ENCODE data around the gene CDK4. TPM values are rescaled to one million over a fixed set of nuclear protein-coding genes. Genes with fewer than 3 reads are reported as not detected.
"Not testable (repeated sequence)": the region's sequence is repeated elsewhere in the genome, so short reads cannot be mapped to it uniquely, and the experiment has no call there.

The CDK4 gene
- total RNA-seq, 2 experiments from 2014 or later: 132 to 208 TPM

DNA sequence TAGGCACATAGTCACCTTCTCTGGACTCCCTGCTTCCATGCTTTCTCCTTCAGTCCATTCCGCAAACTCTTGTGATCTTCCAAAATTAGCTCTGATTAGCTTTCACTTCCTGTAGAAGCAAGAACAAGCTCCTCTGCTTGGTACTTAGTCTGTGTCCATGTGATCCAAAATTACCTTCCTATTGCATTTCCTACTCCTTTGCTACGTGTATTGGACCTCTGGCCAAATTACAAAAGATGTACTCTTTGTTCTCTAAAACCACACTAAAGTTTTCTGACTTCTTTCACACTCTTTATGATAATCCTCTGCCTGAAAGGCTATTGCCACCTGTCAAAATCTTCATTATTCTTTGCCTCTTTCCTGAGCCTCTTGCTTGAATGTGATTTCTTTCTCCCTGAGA, 29.7 kb upstream of the CDK4 start:
- intact Hi-C loops (cut with DNase I, micrococcal nuclease): loop anchor here (1.0 to 5.0 kb wide), 6 partner anchors 10 to 159 kb away; partner anchors contain the start of genes CTDSP2 (in 2 of the 2), EEF1AKMT3 (in 2 of the 2), METTL1 (in 2 of the 2) and ATP23 (in 1 of the 2)
- Mint-ChIP-seq H3K36me3 (ENCODE audit: low read depth) (peaks cover 15% of the 10 kb centered on the region), H3K4me1 (peaks cover 35% of the 10 kb centered on the region), H3K9me3 (ENCODE audit: low read depth) (no peaks in the 10 kb centered on the region), H3K27ac (peak overlapping the region; percentile 98), H3K4me3 (peak overlapping the region; percentile 98), H3K27me3 (no peaks in the 10 kb centered on the region)
- DNase-seq (no peak), ATAC-seq (no peak)
- ChIA-PET POLR2A (interaction anchor here (1.1 kb wide), 1 partner anchor 160 kb away, joined by 3 read pairs; the partner anchor contains the start of gene ATP23), CTCF (interaction anchor here (0.7 to 3.8 kb wide), 13 partner anchors 9 to 606 kb away, joined by 3 to 24 read pairs (median 4); partner anchors contain the start of genes EEF1AKMT3, METTL1 and TSPAN31)

DNA sequence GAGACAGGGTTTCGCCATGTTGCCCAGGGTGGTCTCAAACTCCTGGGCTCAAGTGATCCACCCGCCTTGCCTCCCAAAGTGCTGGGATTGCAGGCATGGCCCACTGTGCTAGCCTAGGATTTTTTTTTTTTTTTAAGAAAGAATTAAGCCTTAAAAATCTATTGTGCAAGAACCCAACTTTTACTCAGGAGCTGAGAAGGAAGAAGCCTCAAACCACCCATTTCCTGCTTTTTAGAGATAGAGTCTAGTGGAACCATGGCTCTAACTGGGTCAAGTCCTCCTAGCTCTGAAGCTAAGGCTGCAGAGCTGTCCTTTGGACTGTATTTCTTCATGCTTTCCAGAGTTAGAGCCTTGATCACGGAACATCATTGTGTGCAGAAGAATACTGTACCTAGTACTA, 29.1 kb upstream of the CDK4 start:
- Mint-ChIP-seq H3K27ac (peak overlapping the region; percentile 98), H3K4me1 (peaks cover 35% of the 10 kb centered on the region), H3K36me3 (ENCODE audit: low read depth) (peaks cover 16% of the 10 kb centered on the region), H3K9me3 (ENCODE audit: low read depth) (no peaks in the 10 kb centered on the region), H3K4me3 (no peak overlapping the region), H3K27me3 (no peaks in the 10 kb centered on the region)
- ChIA-PET CTCF (interaction anchor here (0.7 to 3.8 kb wide), 16 partner anchors 9 to 606 kb away, joined by 3 to 24 read pairs (median 4); partner anchors contain the start of genes EEF1AKMT3, METTL1 and TSPAN31), POLR2A (no interaction called here)
- intact Hi-C loops (cut with DNase I, micrococcal nuclease): loop anchor here in 1 of 2 experiments (5.0 kb wide), 1 partner anchor 66 kb away; the partner anchor contains the start of gene CTDSP2
- DNase-seq (no peak), ATAC-seq (no peak)

DNA sequence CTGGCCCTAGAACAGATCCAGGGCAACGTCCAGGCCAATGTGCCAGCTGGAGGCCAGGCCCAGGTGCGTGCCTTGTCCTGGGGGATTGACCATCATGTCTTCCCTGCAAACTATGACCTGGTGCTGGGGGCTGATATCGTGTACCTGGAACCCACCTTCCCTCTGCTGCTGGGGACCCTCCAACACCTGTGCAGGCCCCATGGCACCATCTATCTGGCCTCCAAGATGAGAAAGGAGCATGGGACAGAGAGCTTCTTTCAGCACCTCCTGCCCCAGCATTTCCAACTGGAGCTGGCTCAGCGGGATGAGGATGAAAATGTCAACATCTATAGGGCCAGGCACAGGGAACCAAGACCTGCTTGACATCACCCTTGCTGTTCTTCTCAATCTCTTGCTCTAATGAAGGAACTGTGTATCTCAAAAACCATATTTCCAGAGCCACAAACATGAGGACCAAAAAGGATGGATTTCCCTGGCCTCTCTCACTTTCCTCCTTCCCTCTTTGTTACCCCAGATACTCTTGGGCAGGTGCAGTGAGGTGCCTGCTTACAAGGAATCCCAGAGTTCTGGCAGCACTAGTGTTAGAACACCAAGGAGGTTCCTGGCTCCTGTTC, 28.3 kb upstream of the CDK4 start:
- no peak for DNase-seq
- H3K27ac Mint-ChIP-seq: no peak overlapping the region
- ChIA-PET POLR2A (no interaction called here), CTCF (interaction anchor here (1.1 to 1.7 kb wide), 4 partner anchors 21 to 124 kb away, joined by 3 to 4 read pairs (median 4); no protein-coding TSS in a partner anchor)
- H3K4me1 Mint-ChIP-seq: peaks cover 37% of the 10 kb centered on the region
- H3K4me3 Mint-ChIP-seq: no peak overlapping the region
- no peaks in the 10 kb centered on the region for H3K9me3 Mint-ChIP-seq (ENCODE audit: low read depth)
- H3K36me3 Mint-ChIP-seq (ENCODE audit: low read depth): peaks cover 22% of the 10 kb centered on the region
- intact Hi-C loops (cut with DNase I, micrococcal nuclease): loop anchor here in 1 of 2 experiments (5.0 kb wide), 1 partner anchor 67 kb away; the partner anchor contains the start of gene CTDSP2
- ATAC-seq: no peak
- H3K27me3 Mint-ChIP-seq: no peaks in the 10 kb centered on the region

DNA sequence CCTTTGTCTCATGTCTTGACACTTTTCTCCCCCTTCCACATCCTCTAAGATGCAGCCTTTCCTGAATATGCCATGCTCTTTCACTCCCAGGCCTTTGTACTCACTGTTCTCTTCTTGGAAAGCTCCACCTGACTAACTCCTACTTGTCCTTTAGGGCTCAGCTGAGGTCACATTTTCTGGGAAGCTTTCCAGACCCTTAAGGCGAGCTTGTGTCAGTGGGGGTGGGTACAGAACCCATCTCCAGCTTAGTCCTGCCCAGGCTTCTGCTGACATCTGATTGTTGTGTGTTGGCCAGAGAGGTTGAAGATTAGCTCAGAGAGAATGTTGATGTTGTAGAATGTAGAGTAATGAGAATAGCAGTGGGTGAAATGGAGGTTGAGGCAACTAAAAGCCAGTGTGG, 27.6 kb upstream of the CDK4 start:
- H3K27ac Mint-ChIP-seq: peak overlapping the region; percentile 17
- H3K36me3 Mint-ChIP-seq (ENCODE audit: low read depth): peaks cover 22% of the 10 kb centered on the region
- intact Hi-C loops (cut with DNase I, micrococcal nuclease): loop anchor here in 1 of 2 experiments (5.0 kb wide), 1 partner anchor 68 kb away; the partner anchor contains the start of gene CTDSP2
- DNase-seq (no peak), ATAC-seq (no peak)
- no peaks in the 10 kb centered on the region for H3K9me3 Mint-ChIP-seq (ENCODE audit: low read depth)
- POLR2A ChIA-PET: no interaction called here
- no peaks in the 10 kb centered on the region for H3K27me3 Mint-ChIP-seq
- CTCF ChIA-PET: interaction anchor here (0.6 to 2.7 kb wide), 9 partner anchors 14 to 137 kb away, joined by 3 to 15 read pairs (median 4); no protein-coding TSS in a partner anchor
- H3K4me1 Mint-ChIP-seq: peaks cover 37% of the 10 kb centered on the region
- H3K4me3 Mint-ChIP-seq: no peak overlapping the region

DNA sequence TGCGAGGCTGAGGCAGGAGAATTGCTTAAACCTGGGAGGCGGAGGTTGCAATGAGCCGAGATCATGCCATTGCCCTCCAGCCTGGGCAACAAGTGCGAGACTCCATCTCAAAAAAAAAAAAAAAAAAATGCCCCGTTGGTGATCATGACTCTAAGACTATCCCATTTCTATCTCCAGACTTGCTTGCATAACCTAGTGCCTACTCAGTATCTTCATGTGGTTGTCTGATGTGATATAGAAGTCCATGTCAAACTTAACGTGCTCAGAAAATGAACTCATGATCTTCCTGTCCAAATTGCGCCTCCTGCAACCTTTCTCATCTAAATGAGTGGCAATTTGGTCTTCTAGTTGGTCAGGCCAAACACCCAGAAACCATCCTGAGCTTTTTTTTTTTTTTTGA, 25.8 kb upstream of the CDK4 start:
- CTCF ChIA-PET: interaction anchor here (2.7 kb wide), 1 partner anchor 21 kb away, joined by 15 read pairs; no protein-coding TSS in a partner anchor
- H3K27me3 Mint-ChIP-seq: no peaks in the 10 kb centered on the region

DNA sequence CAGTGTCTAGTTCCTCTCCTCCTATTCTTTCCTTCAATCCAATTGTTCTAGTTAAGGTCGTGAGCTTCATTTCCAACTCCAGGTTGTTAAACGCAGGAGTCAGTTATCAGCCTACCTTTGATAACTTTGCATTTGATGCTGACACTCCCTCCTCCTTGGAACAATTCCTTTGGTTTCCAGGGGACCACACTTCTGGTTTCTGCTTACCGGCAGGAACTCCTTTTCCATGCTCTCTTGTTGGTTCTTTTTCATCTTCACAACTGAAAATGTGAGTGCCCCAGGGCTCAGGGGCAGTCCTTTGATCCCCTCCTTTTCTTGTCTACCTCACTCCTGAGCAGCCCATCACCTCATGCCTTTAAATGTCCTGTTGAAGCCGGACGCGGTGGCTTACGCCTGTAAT, 25.3 kb upstream of the CDK4 start:
- Mint-ChIP-seq H3K36me3 (ENCODE audit: low read depth) (peaks cover 16% of the 10 kb centered on the region), H3K27ac (no peak overlapping the region), H3K4me1 (peaks cover 33% of the 10 kb centered on the region), H3K4me3 (no peak overlapping the region), H3K9me3 (ENCODE audit: low read depth) (no peaks in the 10 kb centered on the region), H3K27me3 (no peaks in the 10 kb centered on the region)
- ChIA-PET CTCF (interaction anchor here (0.6 to 2.7 kb wide), 4 partner anchors 11 to 127 kb away, joined by 3 to 15 read pairs (median 3); partner anchors contain the start of gene CYP27B1), POLR2A (interaction anchor here (0.7 kb wide), 1 partner anchor 17 kb away, joined by 7 read pairs; no protein-coding TSS in a partner anchor)
- intact Hi-C loops (cut with DNase I, micrococcal nuclease): no loop called here
- no peak for ATAC-seq
- DNase-seq: no peak

More for the DNA sequence above, 25.8 kb upstream of the CDK4 start:
- Mint-ChIP-seq H3K4me1 (peaks cover 36% of the 10 kb centered on the region), H3K4me3 (no peak overlapping the region), H3K9me3 (ENCODE audit: low read depth) (no peaks in the 10 kb centered on the region), H3K27ac (no peak overlapping the region), H3K36me3 (ENCODE audit: low read depth) (peaks cover 18% of the 10 kb centered on the region)
- ATAC-seq: no peak
- intact Hi-C loops (cut with DNase I, micrococcal nuclease): no loop called here
- no peak for DNase-seq
- POLR2A ChIA-PET: interaction anchor here (0.7 kb wide), 1 partner anchor 18 kb away, joined by 7 read pairs; no protein-coding TSS in a partner anchor

DNA sequence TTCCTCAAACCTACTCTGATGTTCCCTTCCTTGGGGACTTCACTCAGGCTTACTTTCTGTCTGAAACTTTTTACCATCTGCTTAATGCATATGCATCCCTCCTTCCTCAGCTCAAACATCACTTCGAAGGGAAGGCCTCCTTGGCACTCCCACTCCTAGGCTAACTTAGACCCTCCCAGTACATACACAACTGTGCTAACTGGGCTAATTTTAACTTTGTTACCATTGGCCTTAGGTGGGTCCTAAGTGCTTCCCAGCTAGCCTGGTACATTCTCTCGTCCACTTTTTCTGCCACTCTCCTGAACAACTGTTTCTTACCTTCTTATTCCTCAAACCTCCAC, 24.1 kb upstream of the CDK4 start:
- Mint-ChIP-seq H3K27me3 (no peaks in the 10 kb centered on the region), H3K9me3 (ENCODE audit: low read depth) (no peaks in the 10 kb centered on the region), H3K4me1 (peaks cover 28% of the 10 kb centered on the region), H3K36me3 (ENCODE audit: low read depth) (peaks cover 16% of the 10 kb centered on the region), H3K4me3 (no peak overlapping the region), H3K27ac (no peak overlapping the region)
- intact Hi-C loops (cut with DNase I, micrococcal nuclease): no loop called here
- DNase-seq (no peak), ATAC-seq (no peak)
- ChIA-PET POLR2A (no interaction called here), CTCF (interaction anchor here (1.2 to 1.5 kb wide), 2 partner anchors 16 to 18 kb away, joined by 3 to 4 read pairs; no protein-coding TSS in a partner anchor)

DNA sequence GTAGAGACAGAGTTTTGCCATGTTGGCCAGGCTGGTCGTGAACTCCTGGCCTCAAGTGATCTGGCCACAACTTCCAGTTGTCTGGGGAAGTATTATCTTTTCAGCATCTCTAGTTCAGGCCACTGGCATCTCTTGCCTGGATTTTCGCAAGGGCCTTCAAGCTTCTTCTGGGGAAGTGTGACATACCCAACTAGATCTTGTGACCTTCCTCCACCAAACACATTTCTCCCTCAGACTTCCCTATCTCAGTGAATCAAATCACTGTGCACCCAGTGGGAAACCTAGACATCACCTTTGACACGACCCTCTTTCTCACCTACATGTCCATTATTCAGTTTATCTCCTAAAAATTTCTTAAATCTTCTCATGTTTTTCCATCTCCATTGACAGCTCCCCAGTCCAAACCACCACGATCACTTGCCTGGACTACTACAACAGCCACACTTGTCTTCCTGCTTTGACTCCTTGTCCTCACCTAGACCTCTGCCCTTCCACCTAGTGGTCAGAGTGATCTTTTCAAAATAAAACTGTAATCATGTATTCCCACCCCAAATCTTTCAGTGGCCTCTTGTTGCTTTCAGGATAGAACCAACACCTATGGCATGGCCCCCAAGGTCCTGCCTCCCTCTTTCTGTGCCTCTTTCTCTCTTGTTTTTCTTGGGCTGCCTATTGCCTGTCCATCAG, 23.6 kb upstream of the CDK4 start:
- Mint-ChIP-seq H3K4me3 (no peak overlapping the region), H3K27ac (no peak overlapping the region), H3K27me3 (no peaks in the 10 kb centered on the region), H3K4me1 (peaks cover 26% of the 10 kb centered on the region), H3K9me3 (ENCODE audit: low read depth) (no peaks in the 10 kb centered on the region), H3K36me3 (ENCODE audit: low read depth) (peaks cover 18% of the 10 kb centered on the region)
- DNase-seq: no peak
- no peak for ATAC-seq
- ChIA-PET POLR2A (interaction anchor here (0.6 kb wide), 1 partner anchor 10 kb away, joined by 3 read pairs; no protein-coding TSS in a partner anchor), CTCF (interaction anchor here (0.8 to 1.5 kb wide), 5 partner anchors 16 to 22 kb away, joined by 3 to 5 read pairs (median 3); no protein-coding TSS in a partner anchor)
- intact Hi-C loops (cut with DNase I, micrococcal nuclease): no loop called here

DNA sequence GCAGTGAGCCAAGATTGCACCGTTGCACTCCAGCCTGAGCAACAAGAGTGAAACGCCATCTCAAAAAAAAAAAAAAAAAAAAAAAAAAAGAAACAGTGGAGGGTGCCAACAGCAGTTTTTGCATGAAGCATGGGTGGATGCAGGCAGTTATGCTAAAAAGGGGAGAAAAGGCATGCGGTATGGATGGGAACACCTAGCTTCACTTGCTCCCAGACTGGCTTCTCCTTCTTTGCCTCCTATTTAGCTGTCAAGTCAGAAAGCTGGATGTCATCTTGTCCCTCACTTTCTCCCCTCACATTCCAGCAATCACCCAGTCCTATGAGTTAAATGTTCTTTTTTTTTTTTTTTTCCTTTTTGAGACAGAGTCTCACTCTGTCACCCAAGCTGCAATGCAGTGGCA, 22.9 kb upstream of the CDK4 start:
- H3K4me3 Mint-ChIP-seq: no peak overlapping the region
- POLR2A ChIA-PET: interaction anchor here (0.6 kb wide), 2 partner anchors 9 to 167 kb away, joined by 3 to 4 read pairs; no protein-coding TSS in a partner anchor

DNA sequence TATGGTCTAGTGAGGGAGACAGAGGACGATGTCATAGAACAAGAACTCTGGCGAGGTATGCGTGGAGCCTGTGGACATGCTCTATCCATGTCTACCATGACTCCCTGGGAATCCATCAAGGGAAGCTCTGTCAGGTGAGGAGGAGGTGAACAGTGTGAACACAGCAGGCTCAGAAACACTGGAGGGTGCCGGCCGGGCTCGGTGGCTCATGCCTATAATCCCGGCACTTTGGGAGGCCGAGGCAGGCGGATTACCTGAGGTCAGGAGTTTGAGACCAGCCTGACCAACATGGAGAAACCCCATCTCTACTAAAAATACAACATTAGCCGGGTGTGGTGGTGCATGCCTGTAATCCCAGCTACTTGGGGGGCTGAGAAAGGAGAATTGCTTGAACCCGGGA, 22.5 kb upstream of the CDK4 start:
- intact Hi-C loops (cut with DNase I, micrococcal nuclease); H3K27ac Mint-ChIP-seq; H3K4me3 Mint-ChIP-seq; ATAC-seq; H3K27me3 Mint-ChIP-seq; H3K9me3 Mint-ChIP-seq (ENCODE audit: low read depth); DNase-seq: not testable (repeated sequence)
- ChIA-PET CTCF (interaction anchor here (0.5 to 1.5 kb wide), 4 partner anchors 8 to 70 kb away, joined by 3 to 5 read pairs (median 4); partner anchors contain the start of gene CYP27B1), POLR2A (interaction anchor here (0.6 kb wide), 2 partner anchors 9 to 167 kb away, joined by 3 to 4 read pairs; no protein-coding TSS in a partner anchor)
- peaks cover 29% of the 10 kb centered on the region for H3K36me3 Mint-ChIP-seq (ENCODE audit: low read depth)
- peaks cover 24% of the 10 kb centered on the region for H3K4me1 Mint-ChIP-seq

More for the DNA sequence above, 22.9 kb upstream of the CDK4 start:
- no peak for ATAC-seq
- Mint-ChIP-seq H3K36me3 (ENCODE audit: low read depth) (peaks cover 25% of the 10 kb centered on the region), H3K27me3 (no peaks in the 10 kb centered on the region), H3K27ac (no peak overlapping the region), H3K9me3 (ENCODE audit: low read depth) (no peaks in the 10 kb centered on the region), H3K4me1 (peaks cover 25% of the 10 kb centered on the region)
- CTCF ChIA-PET: interaction anchor here (0.5 to 1.5 kb wide), 5 partner anchors 8 to 69 kb away, joined by 3 to 5 read pairs (median 3); partner anchors contain the start of gene CYP27B1
- DNase-seq: no peak
- intact Hi-C loops (cut with DNase I, micrococcal nuclease): no loop called here

All from activated CD4-positive, alpha-beta T cell treated with anti-CD3 and anti-CD28 coated beads for 36 hours (primary cell).